ENCODE measurements around the gene ASPA.

ASPA gene

GRCh38 chr17:3474212-3474611, 1.6 kb upstream of the ASPA start:
- Histone ChIP-seq H3K36me3 (ENCODE audit: control insufficient read depth, low read length) (no peaks in the 10 kb centered on the region), H3K4me3 (ENCODE audit: low read length) (no peak overlapping the region), H3F3A (ENCODE audit: control insufficient read depth, insufficient read depth) (no peaks in the 10 kb centered on the region), H3K9me2 (replicated peaks; ENCODE audit: control insufficient read depth, low read length) (no peaks in the 10 kb centered on the region), H3K4me1 (ENCODE audit: control insufficient read depth, low read length) (no peaks in the 10 kb centered on the region), H4K20me1 (ENCODE audit: control insufficient read depth, insufficient read depth, low read depth, low read length) (no peaks in the 10 kb centered on the region), H3K27me3 (ENCODE audit: control insufficient read depth, low read length) (0 out of 2 replicates have a peak, but pooled peaks cover 8% of the 10 kb centered on the region), H3K79me2 (ENCODE audit: control insufficient read depth, low read length) (no peaks in the 10 kb centered on the region), H3K27ac (ENCODE audit: low read depth, low read length) (no peak overlapping the region), H3K4me2 (ENCODE audit: low read length) (no peak overlapping the region), H3K9me3 (ENCODE audit: control insufficient read depth, insufficient read depth, low read length) (no peaks in the 10 kb centered on the region)
- TF ChIP-seq CTCF (IDR thresholded peaks at IDR 0.05; ENCODE audit: low read depth, low read length, poor library complexity, severe bottlenecking) (no peak), EZH2phosphoT487 (IDR thresholded peaks at IDR 0.05; ENCODE audit: borderline replicate concordance, low read length) (no peak)

GRCh38 chr17:3475251-3475685, 529 bp upstream of the ASPA start:
- Histone ChIP-seq H3K4me3 (ENCODE audit: low read length) (no peak overlapping the region), H3K4me2 (ENCODE audit: low read length) (no peak overlapping the region), H3K9me2 (replicated peaks; ENCODE audit: control insufficient read depth, low read length) (no peaks in the 10 kb centered on the region), H3K36me3 (ENCODE audit: control insufficient read depth, low read length) (no peaks in the 10 kb centered on the region), H3K79me2 (ENCODE audit: control insufficient read depth, low read length) (no peaks in the 10 kb centered on the region), H4K20me1 (ENCODE audit: control insufficient read depth, insufficient read depth, low read depth, low read length) (no peaks in the 10 kb centered on the region), H3K4me1 (ENCODE audit: control insufficient read depth, low read length) (no peaks in the 10 kb centered on the region), H3K27ac (ENCODE audit: low read depth, low read length) (no peak overlapping the region), H3K9me3 (ENCODE audit: control insufficient read depth, insufficient read depth, low read length) (no peaks in the 10 kb centered on the region), H3K27me3 (ENCODE audit: control insufficient read depth, low read length) (peaks cover 10% of the 10 kb centered on the region), H3F3A (ENCODE audit: control insufficient read depth, insufficient read depth) (no peaks in the 10 kb centered on the region)
- TF ChIP-seq CTCF (IDR thresholded peaks at IDR 0.05; ENCODE audit: low read depth, low read length, poor library complexity, severe bottlenecking): no peak
- TF ChIP-seq EZH2phosphoT487 (IDR thresholded peaks at IDR 0.05; ENCODE audit: borderline replicate concordance, low read length): no peak

- H3K79me2 ChIP-seq (ENCODE audit: control insufficient read depth, low read length): no peaks in the 10 kb centered on the region
- no peak for TF ChIP-seq CTCF (IDR thresholded peaks at IDR 0.05; ENCODE audit: low read depth, low read length, poor library complexity, severe bottlenecking)
- no peak for TF ChIP-seq EZH2phosphoT487 (IDR thresholded peaks at IDR 0.05; ENCODE audit: borderline replicate concordance, low read length)
- H3K4me2 ChIP-seq (ENCODE audit: low read length): no peak overlapping the region
- no peak overlapping the region for H3K4me3 ChIP-seq (ENCODE audit: low read length)
- no peaks in the 10 kb centered on the region for H3K9me2 ChIP-seq (replicated peaks; ENCODE audit: control insufficient read depth, low read length)
- no peaks in the 10 kb centered on the region for H4K20me1 ChIP-seq (ENCODE audit: control insufficient read depth, insufficient read depth, low read depth, low read length)
- peaks cover 19% of the 10 kb centered on the region for H3K27me3 ChIP-seq (ENCODE audit: control insufficient read depth, low read length)
- H3K9me3 ChIP-seq (ENCODE audit: control insufficient read depth, insufficient read depth, low read length): no peaks in the 10 kb centered on the region
- H3K36me3 ChIP-seq (ENCODE audit: control insufficient read depth, low read length): no peaks in the 10 kb centered on the region
- no peaks in the 10 kb centered on the region for H3F3A ChIP-seq (ENCODE audit: control insufficient read depth, insufficient read depth)
- H3K27ac ChIP-seq (ENCODE audit: low read depth, low read length): no peak overlapping the region
- H3K4me1 ChIP-seq (ENCODE audit: control insufficient read depth, low read length): no peaks in the 10 kb centered on the region
Measured at GRCh38 chr17:3479988-3480387, 4.2 kb downstream of the ASPA start.
